T-helper 17 cell (primary cell): ENCODE measurements around the gene MSGN1. TPM values are rescaled to one million over a fixed set of nuclear protein-coding genes. Genes with fewer than 3 reads are reported as not detected.

Experiments used
- ATAC-seq: fragments of 150-1000 bp; cut with Tn5 transposase; 2 replicates; pipeline ENCODE4 v1.10.0; 2021; ENCODE audit warnings: mild to moderate bottlenecking, moderate library complexity
- DNase-seq, 3 donors: peaks; one replicate each; pipeline versions ENCODE4 v3.0.0 to v3.0.0-alpha.2; 2020 to 2021
- H3K9me3 ChIP-seq: one replicate; pipeline ENCODE4 v1.7.0; 2013; ENCODE audit warnings: low read length, mild to moderate bottlenecking; ENCODE audit not compliant: control insufficient read depth, poor library complexity, severe bottlenecking
- H3K27ac Mint-ChIP-seq: one replicate; pipeline ENCODE4 v1.8.0; 2022; ENCODE audit warnings: mild to moderate bottlenecking, moderate library complexity, mixed read lengths
- H3K27me3 Mint-ChIP-seq: one replicate; pipeline ENCODE4 v1.8.0; 2022; ENCODE audit warnings: mixed read lengths
- H3K36me3 Mint-ChIP-seq: one replicate; pipeline ENCODE4 v1.8.0; 2022; ENCODE audit warnings: low read depth, mixed read lengths
- H3K4me1 Mint-ChIP-seq: one replicate; pipeline ENCODE4 v1.8.0; 2022; ENCODE audit warnings: mild to moderate bottlenecking, mixed read lengths
- H3K4me3 Mint-ChIP-seq: one replicate; pipeline ENCODE4 v1.8.0; 2022; ENCODE audit warnings: mild to moderate bottlenecking, moderate library complexity, mixed read lengths
- total RNA-seq, 4 donors: library from RNA in 2 of 4; stranded (reverse) in 2 of 4; gene quantifications; one replicate each; pipeline ENCODE4 v1.2.3 and lab custom pipeline; 2022 to 2026

Gene MSGN1
- total RNA-seq, 2 donors from 2014 or later, result not detected

GRCh38 chr2:17793803-17794354, 22.4 kb upstream of the MSGN1 start:
- H3K9me3 ChIP-seq, result no peaks in the 10 kb centered on the region
- no peak for ATAC-seq

GRCh38 chr2:17795309-17795708, 21.0 kb upstream of the MSGN1 start:
- H3K36me3 Mint-ChIP-seq, result no peaks in the 10 kb centered on the region
- H3K27ac Mint-ChIP-seq, result no peak overlapping the region
- H3K4me3 Mint-ChIP-seq, result no peak overlapping the region
- ATAC-seq, result no peak
- peaks cover 5% of the 10 kb centered on the region for H3K4me1 Mint-ChIP-seq
- DNase-seq, result no peak
- H3K27me3 Mint-ChIP-seq, result peaks cover 67% of the 10 kb centered on the region
- no peaks in the 10 kb centered on the region for H3K9me3 ChIP-seq

More at GRCh38 chr2:17793803-17794354, 22.4 kb upstream of the MSGN1 start:
- Mint-ChIP-seq H3K4me1 (no peaks in the 10 kb centered on the region), H3K4me3 (no peak overlapping the region), H3K27ac (no peak overlapping the region), H3K36me3 (no peaks in the 10 kb centered on the region), H3K27me3 (peaks cover 60% of the 10 kb centered on the region)
- no peak for DNase-seq

GRCh38 chr2:17798338-17798737, 17.9 kb upstream of the MSGN1 start:
- DNase-seq, result no peak
- no peak overlapping the region for H3K4me3 Mint-ChIP-seq
- peaks cover 5% of the 10 kb centered on the region for H3K4me1 Mint-ChIP-seq
- H3K27me3 Mint-ChIP-seq, result peaks cover 43% of the 10 kb centered on the region
- no peaks in the 10 kb centered on the region for H3K9me3 ChIP-seq
- no peaks in the 10 kb centered on the region for H3K36me3 Mint-ChIP-seq
- H3K27ac Mint-ChIP-seq, result no peak overlapping the region
- ATAC-seq, result no peak

- Mint-ChIP-seq H3K4me3 (no peak overlapping the region), H3K4me1 (peaks cover 8% of the 10 kb centered on the region), H3K27ac (no peak overlapping the region), H3K36me3 (no peaks in the 10 kb centered on the region), H3K27me3 (peaks cover 42% of the 10 kb centered on the region)
- H3K9me3 ChIP-seq, result no peaks in the 10 kb centered on the region
- no peak for ATAC-seq
- DNase-seq, result no peak
These were observed 16.7 kb upstream of the MSGN1 start for GRCh38 chr2:17799301-17800120.

GRCh38 chr2:17800219-17800618, 16.0 kb upstream of the MSGN1 start:
- Mint-ChIP-seq H3K27me3 (peaks cover 40% of the 10 kb centered on the region), H3K4me1 (peaks cover 8% of the 10 kb centered on the region), H3K27ac (no peak overlapping the region), H3K36me3 (no peaks in the 10 kb centered on the region), H3K4me3 (no peak overlapping the region)
- H3K9me3 ChIP-seq, result no peaks in the 10 kb centered on the region
- ATAC-seq (no peak), DNase-seq (no peak)

- Mint-ChIP-seq H3K4me1 (peaks cover 8% of the 10 kb centered on the region), H3K27me3 (peaks cover 40% of the 10 kb centered on the region), H3K27ac (no peak overlapping the region), H3K4me3 (no peak overlapping the region), H3K36me3 (no peaks in the 10 kb centered on the region)
- no peak for ATAC-seq
- H3K9me3 ChIP-seq, result no peaks in the 10 kb centered on the region
- no peak for DNase-seq
These were observed 15.4 kb upstream of the MSGN1 start for GRCh38 chr2:17800693-17801458.

- peaks cover 8% of the 10 kb centered on the region for H3K4me1 Mint-ChIP-seq
- H3K36me3 Mint-ChIP-seq, result no peaks in the 10 kb centered on the region
These were observed 12.8 kb upstream of the MSGN1 start for GRCh38 chr2:17803497-17803896.

GRCh38 chr2:17804358-17804757, 11.9 kb upstream of the MSGN1 start:
- ATAC-seq, result peak; percentile 57
- H3K9me3 ChIP-seq, result no peaks in the 10 kb centered on the region
- no peak overlapping the region for H3K4me3 Mint-ChIP-seq
- no peaks in the 10 kb centered on the region for H3K36me3 Mint-ChIP-seq
- H3K4me1 Mint-ChIP-seq, result peaks cover 4% of the 10 kb centered on the region
- no peak overlapping the region for H3K27ac Mint-ChIP-seq
- peaks cover 39% of the 10 kb centered on the region for H3K27me3 Mint-ChIP-seq
- no peak for DNase-seq

More at GRCh38 chr2:17803497-17803896, 12.8 kb upstream of the MSGN1 start:
- Mint-ChIP-seq H3K27me3 (peaks cover 41% of the 10 kb centered on the region), H3K27ac (no peak overlapping the region), H3K4me3 (no peak overlapping the region)
- ATAC-seq (no peak), DNase-seq (no peak)
- H3K9me3 ChIP-seq, result no peaks in the 10 kb centered on the region

GRCh38 chr2:17805166-17805565, 11.1 kb upstream of the MSGN1 start:
- Mint-ChIP-seq H3K4me3 (no peak overlapping the region), H3K27me3 (peaks cover 43% of the 10 kb centered on the region), H3K4me1 (peaks cover 3% of the 10 kb centered on the region), H3K36me3 (no peaks in the 10 kb centered on the region), H3K27ac (no peak overlapping the region)
- no peak for ATAC-seq
- DNase-seq, result no peak
- no peaks in the 10 kb centered on the region for H3K9me3 ChIP-seq

- H3K4me3 Mint-ChIP-seq, result no peak overlapping the region
- ATAC-seq (no peak), DNase-seq (no peak)
- peaks cover 43% of the 10 kb centered on the region for H3K27me3 Mint-ChIP-seq
- H3K36me3 Mint-ChIP-seq, result no peaks in the 10 kb centered on the region
- no peak overlapping the region for H3K27ac Mint-ChIP-seq
- H3K9me3 ChIP-seq, result no peaks in the 10 kb centered on the region
- H3K4me1 Mint-ChIP-seq, result peaks cover 3% of the 10 kb centered on the region
These were observed 10.4 kb upstream of the MSGN1 start for GRCh38 chr2:17805717-17806363.

GRCh38 chr2:17813010-17813741, 3.1 kb upstream of the MSGN1 start:
- H3K9me3 ChIP-seq, result no peaks in the 10 kb centered on the region
- Mint-ChIP-seq H3K36me3 (no peaks in the 10 kb centered on the region), H3K4me3 (no peak overlapping the region), H3K27me3 (peaks cover 60% of the 10 kb centered on the region), H3K4me1 (no peaks in the 10 kb centered on the region), H3K27ac (no peak overlapping the region)
- no peak for DNase-seq
- ATAC-seq, result no peak

- Mint-ChIP-seq H3K4me3 (no peak overlapping the region), H3K36me3 (no peaks in the 10 kb centered on the region), H3K27ac (no peak overlapping the region), H3K27me3 (peaks cover 55% of the 10 kb centered on the region), H3K4me1 (no peaks in the 10 kb centered on the region)
- H3K9me3 ChIP-seq, result no peaks in the 10 kb centered on the region
- peak; percentile 21 for ATAC-seq
- no peak for DNase-seq
These were observed 2.4 kb upstream of the MSGN1 start for GRCh38 chr2:17813742-17814473.
